ENCODE results near the gene URAD.

- TF ChIP-seq, protein P1, sequence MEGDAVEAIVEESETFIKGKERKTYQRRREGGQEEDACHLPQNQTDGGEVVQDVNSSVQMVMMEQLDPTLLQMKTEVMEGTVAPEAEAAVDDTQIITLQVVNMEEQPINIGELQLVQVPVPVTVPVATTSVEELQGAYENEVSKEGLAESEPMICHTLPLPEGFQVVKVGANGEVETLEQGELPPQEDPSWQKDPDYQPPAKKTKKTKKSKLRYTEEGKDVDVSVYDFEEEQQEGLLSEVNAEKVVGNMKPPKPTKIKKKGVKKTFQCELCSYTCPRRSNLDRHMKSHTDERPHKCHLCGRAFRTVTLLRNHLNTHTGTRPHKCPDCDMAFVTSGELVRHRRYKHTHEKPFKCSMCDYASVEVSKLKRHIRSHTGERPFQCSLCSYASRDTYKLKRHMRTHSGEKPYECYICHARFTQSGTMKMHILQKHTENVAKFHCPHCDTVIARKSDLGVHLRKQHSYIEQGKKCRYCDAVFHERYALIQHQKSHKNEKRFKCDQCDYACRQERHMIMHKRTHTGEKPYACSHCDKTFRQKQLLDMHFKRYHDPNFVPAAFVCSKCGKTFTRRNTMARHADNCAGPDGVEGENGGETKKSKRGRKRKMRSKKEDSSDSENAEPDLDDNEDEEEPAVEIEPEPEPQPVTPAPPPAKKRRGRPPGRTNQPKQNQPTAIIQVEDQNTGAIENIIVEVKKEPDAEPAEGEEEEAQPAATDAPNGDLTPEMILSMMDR (IDR thresholded peaks at IDR 0.05): no peak
- TF ChIP-seq POLR2AphosphoS5 (IDR thresholded peaks at IDR 0.05) (no peak), POLR2A (IDR thresholded peaks at IDR 0.05; ENCODE audit: low read depth) (no peak), EP300 (IDR thresholded peaks at IDR 0.05) (no peak)
These were observed 22.5 kb downstream of the URAD start for GRCh38 chr13:27965740-27966640.
